ENCODE results near the gene KDM1A. TPM values are rescaled to one million over a fixed set of nuclear protein-coding genes. Genes with fewer than 3 reads are reported as not detected.

KDM1A gene
- total and polyA plus RNA-seq, 9 of the 15 experiments (the other 6 are each of a cell fraction or from before 2014, with no cell fraction given) = 59.2 to 181 (median 168) TPM

GRCh38 chr1:23019094-23019862 lies at the start of gene KDM1A (continued):
- no peak for TF ChIP-seq ZNF280B (CRISPR knock-in tag; IDR thresholded peaks at IDR 0.05)
- TF ChIP-seq ZBTB26 (CRISPR knock-in tag; IDR thresholded peaks at IDR 0.05) = no peak
- peak; percentile 88; the same call in 1 of the 2 replicates for TF ChIP-seq CAMTA2 (CRISPR knock-in tag; conservative IDR thresholded peaks at IDR 0.05)
- TF ChIP-seq SOX6 (IDR thresholded peaks at IDR 0.05) = peak; percentile 92
- TF ChIP-seq BCLAF1 (IDR thresholded peaks at IDR 0.05; ENCODE audit: borderline replicate concordance in 1 of 2, control insufficient read depth in 1 of 2, low read depth in 2 of 2, low read length in 1 of 2) = peak in 1 of 2 experiments; percentile 96; a peak in 2 of 4 replicates
- no peak for TF ChIP-seq HOXB6 (CRISPR knock-in tag; IDR thresholded peaks at IDR 0.05; ENCODE audit: borderline replicate concordance)
- no peak for TF ChIP-seq KDM2B (CRISPR knock-in tag; IDR thresholded peaks at IDR 0.05)
- no peak for TF ChIP-seq BRCA1 (IDR thresholded peaks at IDR 0.05)
- 0 out of 2 replicates have a peak, but pooled peaks have one; percentile 91 for TF ChIP-seq BRCA1 (CRISPR knock-in tag; IDR thresholded peaks at IDR 0.05)
- no peak for TF ChIP-seq POU5F1 (IDR thresholded peaks at IDR 0.05; ENCODE audit: borderline replicate concordance, low read depth, low read length, partially characterized antibody)
- peak; percentile 92 for TF ChIP-seq GMEB1 (CRISPR knock-in tag; IDR thresholded peaks at IDR 0.05)
- TF ChIP-seq HNRNPLL (IDR thresholded peaks at IDR 0.05; ENCODE audit: low read depth, low read length, poor library complexity, severe bottlenecking) = peak; percentile 92
- peak; percentile 98 for TF ChIP-seq XRCC5 (IDR thresholded peaks at IDR 0.05; ENCODE audit: low read depth, low read length)
- peak; percentile 96 for TF ChIP-seq EGR1 (conservative IDR thresholded peaks at IDR 0.05)
- peak; percentile 62; the same call in 1 of the 2 replicates for TF ChIP-seq DPF2 (IDR thresholded peaks at IDR 0.05)
- TF ChIP-seq ZNF408 (CRISPR knock-in tag; IDR thresholded peaks at IDR 0.05; ENCODE audit: low read depth) = no peak
- no peak for TF ChIP-seq ZNF655 (CRISPR knock-in tag; IDR thresholded peaks at IDR 0.05)
- TF ChIP-seq BHLHE40 (IDR thresholded peaks at IDR 0.05; ENCODE audit: low read length) = peak; percentile 85
- TF ChIP-seq PHF8 (IDR thresholded peaks at IDR 0.05; ENCODE audit: borderline replicate concordance, low read length) = peak; percentile 87

Measured in K562 (cell line).